Measurements from ENCODE around the gene TPMT.
"Not testable (repeated sequence)": the region's sequence is repeated elsewhere in the genome, so short reads cannot be mapped to it uniquely, and the experiment has no call there.

Gene TPMT

DNA sequence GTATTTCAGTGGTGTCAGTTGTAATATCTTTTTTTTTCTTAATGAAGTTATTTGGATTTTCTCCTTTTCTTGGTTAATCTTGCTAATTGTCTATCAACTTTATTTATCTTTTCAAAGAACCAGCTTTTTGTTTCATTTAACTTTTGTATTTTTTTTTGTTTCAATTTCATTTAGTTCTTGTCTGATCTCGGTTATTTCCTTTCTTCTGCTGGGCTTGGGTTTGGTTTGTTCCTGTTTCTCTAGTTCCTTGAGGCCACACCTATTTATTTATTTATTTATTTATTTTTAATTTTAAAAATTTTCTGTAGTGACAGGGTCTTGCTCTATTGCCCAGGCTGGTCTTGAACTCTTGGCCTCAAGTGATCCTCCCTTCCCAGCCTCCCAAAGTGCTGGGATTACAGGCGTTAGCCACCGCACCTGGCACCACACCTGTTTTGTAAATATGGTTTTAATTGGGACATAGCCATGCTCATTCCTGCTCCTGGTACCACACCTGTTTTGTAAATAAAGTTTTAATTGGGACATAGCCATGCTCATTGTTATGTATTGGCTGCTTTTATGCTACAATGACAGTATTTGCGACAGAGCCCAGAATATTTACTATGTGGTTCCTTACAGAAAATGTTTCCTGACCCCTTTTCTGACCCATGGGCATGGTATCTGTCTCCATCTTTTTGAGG lies 22.5 kb upstream of the TPMT start:
- ChIA-PET CTCF (no interaction called here), POLR2A (no interaction called here)
- DNase-seq (ENCODE audit: extremely low spot score): no peak
- TF ChIP-seq, protein P1, sequence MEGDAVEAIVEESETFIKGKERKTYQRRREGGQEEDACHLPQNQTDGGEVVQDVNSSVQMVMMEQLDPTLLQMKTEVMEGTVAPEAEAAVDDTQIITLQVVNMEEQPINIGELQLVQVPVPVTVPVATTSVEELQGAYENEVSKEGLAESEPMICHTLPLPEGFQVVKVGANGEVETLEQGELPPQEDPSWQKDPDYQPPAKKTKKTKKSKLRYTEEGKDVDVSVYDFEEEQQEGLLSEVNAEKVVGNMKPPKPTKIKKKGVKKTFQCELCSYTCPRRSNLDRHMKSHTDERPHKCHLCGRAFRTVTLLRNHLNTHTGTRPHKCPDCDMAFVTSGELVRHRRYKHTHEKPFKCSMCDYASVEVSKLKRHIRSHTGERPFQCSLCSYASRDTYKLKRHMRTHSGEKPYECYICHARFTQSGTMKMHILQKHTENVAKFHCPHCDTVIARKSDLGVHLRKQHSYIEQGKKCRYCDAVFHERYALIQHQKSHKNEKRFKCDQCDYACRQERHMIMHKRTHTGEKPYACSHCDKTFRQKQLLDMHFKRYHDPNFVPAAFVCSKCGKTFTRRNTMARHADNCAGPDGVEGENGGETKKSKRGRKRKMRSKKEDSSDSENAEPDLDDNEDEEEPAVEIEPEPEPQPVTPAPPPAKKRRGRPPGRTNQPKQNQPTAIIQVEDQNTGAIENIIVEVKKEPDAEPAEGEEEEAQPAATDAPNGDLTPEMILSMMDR (IDR thresholded peaks at IDR 0.05; ENCODE audit: control extremely low read depth, extremely low read depth, low read depth, missing control alignments): no peak

DNA sequence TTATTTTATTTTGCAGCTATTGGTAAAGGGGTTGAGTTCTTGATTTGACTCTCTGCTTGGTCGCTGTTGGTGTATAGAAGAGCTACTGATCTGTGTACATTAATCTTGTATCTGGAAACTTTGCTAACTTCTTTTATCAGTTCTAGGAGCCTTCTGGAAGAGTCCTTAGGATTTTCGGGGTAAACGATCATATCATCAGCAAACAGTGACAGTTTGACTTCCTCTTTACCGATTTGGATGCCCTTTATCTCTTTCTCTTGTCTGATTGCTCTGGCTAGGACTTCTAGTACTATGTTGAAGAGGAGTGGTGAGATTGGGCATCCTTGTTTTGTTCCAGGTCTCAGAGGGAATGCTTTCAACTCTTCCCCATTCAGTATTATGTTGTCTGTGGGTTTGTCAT lies 21.3 kb upstream of the TPMT start:
- CTCF ChIA-PET: not testable (repeated sequence)

DNA sequence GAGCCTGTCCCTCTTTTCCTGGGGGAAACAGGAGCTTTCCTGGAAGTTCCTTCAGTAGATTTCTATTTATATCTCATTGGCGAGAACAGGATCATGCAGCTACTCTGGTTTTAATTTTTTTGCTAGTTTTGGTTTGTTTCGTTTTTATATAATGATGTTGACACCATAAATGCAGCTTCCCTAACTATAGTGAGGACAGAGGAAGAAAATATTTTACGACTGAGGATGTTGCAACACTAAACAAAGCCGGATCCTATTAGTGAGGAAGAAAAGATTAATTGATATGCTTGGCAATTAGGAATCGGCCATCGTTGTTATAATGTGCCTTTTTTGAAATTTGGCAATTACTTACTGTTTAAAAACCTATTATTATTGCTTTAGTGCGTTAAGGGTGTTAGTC lies 17.0 kb upstream of the TPMT start:
- TF ChIP-seq, protein P1 (IDR thresholded peaks at IDR 0.05; ENCODE audit: control extremely low read depth, extremely low read depth, low read depth, missing control alignments): no peak
- DNase-seq (ENCODE audit: extremely low spot score): no peak
- CTCF ChIA-PET: interaction anchor here (0.7 to 1.6 kb wide), 2 partner anchors 12 to 28 kb away, joined by 3 read pairs; no protein-coding TSS in a partner anchor
- POLR2A ChIA-PET: no interaction called here

More for the DNA sequence above, 21.3 kb upstream of the TPMT start:
- POLR2A ChIA-PET; DNase-seq (ENCODE audit: extremely low spot score): not testable (repeated sequence)

DNA sequence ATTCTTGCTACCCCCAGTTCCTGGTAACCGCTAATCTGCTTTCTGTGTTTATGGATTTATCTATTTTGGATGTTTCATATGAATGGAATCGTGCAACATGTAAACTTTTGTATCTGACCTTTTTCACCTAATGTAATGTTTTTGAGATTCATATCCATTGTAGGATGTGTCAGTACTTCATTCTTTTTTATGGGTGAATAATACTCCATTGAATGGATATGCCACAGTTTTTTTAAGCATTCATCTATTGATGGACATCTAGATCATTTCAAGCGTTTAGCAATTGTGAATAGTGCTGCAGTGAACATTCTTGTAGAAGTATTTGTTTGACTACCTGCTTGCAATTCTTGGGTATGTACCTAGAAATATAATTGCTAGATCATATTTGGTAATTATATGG lies 13.4 kb upstream of the TPMT start:
- no peak for DNase-seq (ENCODE audit: extremely low spot score)
- CTCF ChIA-PET: no interaction called here
- TF ChIP-seq, protein P1 (IDR thresholded peaks at IDR 0.05; ENCODE audit: control extremely low read depth, extremely low read depth, low read depth, missing control alignments): no peak
- POLR2A ChIA-PET: no interaction called here

DNA sequence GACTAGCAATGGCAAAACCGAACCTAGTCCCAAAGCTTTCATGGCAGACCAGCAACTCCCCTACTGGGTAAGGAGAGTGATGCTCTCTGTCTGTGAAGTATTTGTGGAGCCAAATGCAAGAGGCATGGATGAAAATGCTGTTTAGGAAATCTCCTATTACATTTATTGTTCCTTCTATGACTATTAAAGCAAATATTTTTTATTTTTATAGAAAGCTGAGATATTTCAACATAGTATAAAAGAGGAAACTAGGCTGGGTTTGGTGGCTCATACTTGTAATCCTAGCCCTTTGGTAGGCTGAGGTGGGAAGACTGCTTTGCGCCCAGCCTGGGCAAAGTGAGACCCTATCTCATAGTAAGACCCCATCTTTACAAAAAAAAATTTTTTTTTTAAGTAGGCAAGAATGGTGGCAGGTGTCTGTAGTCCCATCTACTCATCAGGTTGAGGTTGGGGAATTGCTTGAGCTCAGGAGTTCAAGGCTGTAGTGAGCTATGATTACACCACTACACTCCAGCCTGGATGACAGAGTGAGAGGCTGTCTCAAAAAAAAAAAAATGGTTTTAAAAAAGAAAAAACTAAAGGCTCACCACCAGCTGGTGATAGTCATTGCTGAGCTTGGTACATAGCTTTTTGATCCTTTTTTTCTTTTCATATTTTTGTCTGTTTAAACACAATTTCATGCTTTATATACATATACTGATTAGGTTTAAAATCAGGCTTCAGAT lies 11.6 kb upstream of the TPMT start:
- DNase-seq (ENCODE audit: extremely low spot score): no peak
- TF ChIP-seq, protein P1 (IDR thresholded peaks at IDR 0.05; ENCODE audit: control extremely low read depth, extremely low read depth, low read depth, missing control alignments): no peak
- POLR2A ChIA-PET: interaction anchor here (0.6 kb wide), 1 partner anchor 29 kb away, joined by 3 read pairs; no protein-coding TSS in a partner anchor
- CTCF ChIA-PET: no interaction called here

DNA sequence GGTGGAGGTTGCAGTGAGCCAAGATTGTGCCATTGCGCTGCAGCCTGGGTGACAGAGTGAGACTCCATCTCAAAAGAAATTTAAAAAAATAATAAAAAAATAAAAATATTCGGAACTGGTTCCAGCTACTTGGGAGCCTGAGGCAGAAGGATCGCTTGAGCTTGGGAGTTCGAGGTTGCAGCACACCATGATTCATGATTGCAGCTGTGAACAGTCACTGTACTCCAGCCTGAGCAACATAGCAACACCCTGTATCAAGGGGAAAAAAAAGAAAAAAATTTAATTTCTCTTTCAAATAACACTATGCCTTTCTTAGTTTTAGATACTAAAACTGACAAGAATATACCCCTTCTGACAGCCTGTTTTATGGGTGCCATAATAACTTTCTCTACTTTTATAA lies 10.9 kb upstream of the TPMT start:
- CTCF ChIA-PET: interaction anchor here (1.6 kb wide), 1 partner anchor 14 kb away, joined by 3 read pairs; no protein-coding TSS in a partner anchor
- TF ChIP-seq, protein P1 (IDR thresholded peaks at IDR 0.05; ENCODE audit: control extremely low read depth, extremely low read depth, low read depth, missing control alignments): no peak
- DNase-seq (ENCODE audit: extremely low spot score): no peak
- POLR2A ChIA-PET: interaction anchor here (0.6 kb wide), 1 partner anchor 29 kb away, joined by 3 read pairs; no protein-coding TSS in a partner anchor

DNA sequence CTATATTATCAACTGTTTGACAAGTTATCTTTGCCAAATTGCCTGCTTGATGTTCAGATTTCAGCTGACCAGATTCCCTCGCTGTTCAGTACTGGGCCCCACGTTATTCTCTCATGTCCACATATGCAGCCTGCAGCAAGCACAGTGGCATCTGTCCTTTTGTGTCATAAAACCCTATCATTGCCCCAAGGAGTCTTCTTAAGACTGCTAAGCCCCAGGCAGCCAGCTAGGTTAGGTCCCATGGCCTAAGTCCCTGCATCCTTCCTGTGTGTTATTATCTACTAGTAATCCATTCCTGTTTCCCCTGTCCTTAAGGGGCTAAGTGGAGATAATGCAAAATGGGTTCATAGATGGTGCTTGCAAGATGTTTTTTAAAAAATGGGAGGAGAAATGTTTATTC lies 7.5 kb upstream of the TPMT start:
- POLR2A ChIA-PET: no interaction called here

More for the DNA sequence above, 7.5 kb upstream of the TPMT start:
- DNase-seq (ENCODE audit: extremely low spot score): no peak
- CTCF ChIA-PET: interaction anchor here (0.7 to 1.0 kb wide), 3 partner anchors 11 to 324 kb away, joined by 3 to 5 read pairs (median 3); no protein-coding TSS in a partner anchor
- TF ChIP-seq, protein P1 (IDR thresholded peaks at IDR 0.05; ENCODE audit: control extremely low read depth, extremely low read depth, low read depth, missing control alignments): no peak
